HG02840 (cell line): ENCODE measurements around the gene CFAP97D1.

Experiments
- ATAC-seq: cut with Tn5 transposase; IDR thresholded peaks from one replicate; pipeline ENCODE4 v1.9.1; 2021; ENCODE audit warnings: mild to moderate bottlenecking, moderate library complexity, moderate number of reproducible peaks; ENCODE audit not compliant: unreplicated experiment, low FRiP score

The CFAP97D1 gene

GRCh38 chr17:43780135-43780534, at the start of gene CFAP97D1:
CFAP97D1 (plus strand) TSS chr17:43780435; CDS start chr17:43780463, 28 bp downstream.
- ATAC-seq, result no peak

- ATAC-seq, result no peak
These were observed 47.3 kb upstream of the CFAP97D1 start for GRCh38 chr17:43732958-43733357.

GRCh38 chr17:43733956-43734355, 46.3 kb upstream of the CFAP97D1 start:
- ATAC-seq, result no peak

DNA sequence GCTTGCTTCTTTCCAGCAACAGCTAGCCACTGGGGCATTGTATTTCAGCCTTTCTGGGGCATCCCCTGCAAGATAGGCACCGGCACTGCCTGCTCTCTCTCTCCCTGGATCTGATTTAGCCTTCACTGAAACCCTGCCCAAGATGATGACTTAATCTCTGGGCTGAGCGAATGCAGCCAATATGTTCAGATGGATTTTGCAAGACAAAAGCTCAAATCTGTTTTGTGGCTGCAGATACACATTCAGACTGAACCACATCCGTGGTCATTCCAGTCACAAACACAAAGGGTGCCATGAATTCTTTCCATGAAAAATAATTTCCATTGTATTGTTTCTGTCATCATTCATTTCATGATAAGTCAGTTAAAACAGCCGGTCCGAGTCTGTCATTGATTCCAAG, 45.9 kb upstream of the CFAP97D1 start:
- ATAC-seq, result no peak

GRCh38 chr17:43736389-43736788, 43.8 kb upstream of the CFAP97D1 start:
- ATAC-seq, result no peak

DNA sequence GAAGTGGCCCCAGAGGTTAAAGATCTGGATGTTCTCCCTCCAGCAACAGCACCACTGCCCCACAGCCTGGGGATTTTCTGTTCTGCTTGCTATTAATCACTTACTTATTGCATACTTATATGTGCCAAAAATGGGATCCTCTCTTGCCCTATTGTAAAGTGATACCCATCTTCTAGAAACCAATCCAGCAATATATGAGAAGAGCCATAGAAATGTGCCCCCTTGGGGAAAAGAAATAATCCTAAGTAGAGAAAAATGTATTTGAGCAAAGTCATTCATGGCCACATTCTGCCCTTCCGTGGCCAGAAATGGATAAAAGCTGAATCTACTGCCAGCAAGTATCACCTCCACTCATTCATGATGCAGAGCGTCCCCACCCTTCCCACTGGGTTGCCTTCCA, 42.5 kb upstream of the CFAP97D1 start:
- no peak for ATAC-seq

DNA sequence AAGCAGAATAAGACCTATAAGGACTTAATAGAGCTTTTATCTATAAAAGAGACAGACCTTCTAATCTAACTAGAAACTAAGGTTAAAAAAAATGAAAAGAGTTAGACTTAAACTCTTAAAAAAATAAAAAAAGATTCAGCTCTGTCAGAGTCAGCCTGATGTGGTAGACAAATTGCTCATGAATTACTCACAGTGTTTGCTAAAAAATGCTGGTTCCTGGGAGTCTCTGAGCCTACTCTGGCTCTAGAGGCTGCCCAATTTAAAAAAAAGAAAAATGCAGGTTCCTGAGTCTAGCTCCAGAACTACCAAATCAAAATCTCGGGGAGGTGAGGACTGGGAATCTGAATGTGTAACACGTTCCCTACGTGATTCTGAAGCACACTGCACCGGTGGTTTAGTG, 39.7 kb upstream of the CFAP97D1 start:
- no peak for ATAC-seq

DNA sequence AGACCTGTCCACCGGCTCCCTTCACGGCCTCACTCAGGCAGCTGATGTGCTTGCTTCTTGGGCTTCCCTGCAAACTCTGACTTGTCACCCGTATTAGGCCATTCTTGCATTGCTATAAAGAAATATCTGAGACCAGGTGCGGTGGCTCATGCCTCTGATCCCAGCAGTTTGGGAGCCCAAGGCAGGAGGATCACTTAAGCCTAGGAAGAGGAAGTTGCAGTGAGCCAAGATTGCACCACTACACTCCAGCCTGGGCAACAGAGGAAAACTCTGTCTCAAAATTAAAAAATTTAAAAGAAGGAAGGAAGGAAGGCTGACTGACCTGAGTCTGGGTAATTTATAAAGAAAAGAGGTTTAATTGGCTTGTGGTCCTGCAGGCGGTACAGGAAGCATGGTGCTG, 38.6 kb upstream of the CFAP97D1 start:
- no peak for ATAC-seq

- no peak for ATAC-seq
These were observed 34.7 kb upstream of the CFAP97D1 start for GRCh38 chr17:43745541-43745940.

DNA sequence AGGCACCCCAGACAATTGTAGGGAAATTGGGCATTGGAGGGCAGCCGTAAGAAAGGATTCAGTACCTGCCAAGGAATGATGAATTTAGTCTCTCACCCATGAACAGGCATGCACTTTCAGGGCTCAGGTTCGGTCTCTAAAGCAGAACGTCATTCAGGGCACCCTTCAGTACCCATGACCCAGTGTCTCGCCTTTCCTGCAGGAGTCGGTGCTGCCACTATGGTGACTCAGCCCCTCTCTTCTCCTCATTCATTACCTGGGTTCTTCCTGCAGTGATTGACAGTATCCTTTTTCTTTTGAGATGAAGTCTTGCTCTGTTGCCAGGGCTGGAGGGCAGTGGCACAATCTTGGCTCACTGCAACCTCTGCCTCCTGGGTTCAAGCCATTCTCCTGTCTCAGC, 30.1 kb upstream of the CFAP97D1 start:
- no peak for ATAC-seq

GRCh38 chr17:43753493-43754129, 26.6 kb upstream of the CFAP97D1 start:
- no peak for ATAC-seq

GRCh38 chr17:43754947-43755346, 25.3 kb upstream of the CFAP97D1 start:
- ATAC-seq, result no peak

DNA sequence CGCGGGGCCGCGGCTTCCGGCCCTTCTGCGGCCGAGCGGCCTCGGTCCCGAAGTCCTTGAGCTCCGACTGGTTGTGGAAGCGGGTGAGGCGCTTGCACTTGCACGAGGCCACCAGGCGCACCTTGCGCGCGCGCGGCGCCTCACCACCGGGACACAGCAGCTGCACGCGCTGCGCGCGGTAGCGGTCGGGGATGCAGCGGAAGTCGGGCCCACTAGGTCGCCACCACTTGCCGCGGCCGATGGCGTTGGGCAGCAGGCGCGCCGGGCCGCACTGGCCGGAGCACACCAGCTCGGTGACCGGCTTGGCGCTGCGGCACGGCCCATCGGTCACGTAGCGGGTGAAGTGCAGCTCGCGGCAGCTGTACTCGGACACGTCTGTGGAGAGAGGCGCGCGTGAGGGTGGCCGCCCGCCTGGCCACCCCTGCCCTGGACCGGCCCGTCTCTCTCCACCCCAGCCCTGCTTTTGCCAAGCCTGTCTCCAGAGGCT, 24.8 kb upstream of the CFAP97D1 start:
- ATAC-seq, result no peak

DNA sequence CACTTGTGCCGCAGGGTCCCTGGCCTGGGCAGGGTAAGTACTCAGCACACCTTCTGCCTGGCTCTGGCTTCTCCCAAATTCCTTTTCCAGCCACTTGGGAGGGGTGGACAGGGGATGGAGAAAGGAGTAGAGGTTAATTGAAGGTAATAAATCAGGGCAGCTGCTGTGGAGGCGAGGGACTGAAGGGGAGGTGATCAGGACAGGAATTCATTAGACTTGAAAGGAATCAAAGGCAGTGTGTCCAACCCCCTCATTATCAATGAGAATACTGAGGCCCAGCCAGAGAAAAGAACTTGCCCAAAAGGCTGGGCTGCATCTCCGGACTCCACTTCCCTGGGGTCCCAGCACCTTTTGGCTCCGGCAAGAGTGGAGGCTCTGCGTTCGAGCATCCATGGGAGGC, 24.0 kb upstream of the CFAP97D1 start:
- no peak for ATAC-seq

DNA sequence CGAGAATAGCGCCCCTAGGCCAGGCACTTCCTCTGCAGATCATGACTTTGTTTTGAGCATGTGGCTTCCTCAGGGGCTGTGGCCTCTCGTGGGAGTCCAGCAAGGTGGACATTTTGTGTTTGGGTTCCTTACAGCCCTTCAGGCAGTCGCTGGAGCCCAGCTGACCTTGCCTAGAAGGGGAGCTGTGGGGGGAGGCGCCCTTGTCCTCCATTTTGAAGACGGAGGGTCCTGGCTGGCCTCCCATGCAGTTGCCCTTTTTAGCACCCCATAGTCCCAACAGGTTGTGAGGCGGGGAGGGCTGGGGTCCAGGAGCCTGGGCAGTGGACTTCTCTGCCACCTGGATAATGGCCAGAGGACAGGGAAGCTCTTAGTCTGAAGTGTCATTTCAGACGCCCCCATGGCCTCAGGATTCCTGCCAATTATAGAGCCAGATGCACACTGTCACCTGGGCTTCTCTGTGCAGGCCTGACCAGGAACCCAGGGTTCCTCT, 23.0 kb upstream of the CFAP97D1 start:
- no peak for ATAC-seq

GRCh38 chr17:43758086-43758485, 22.1 kb upstream of the CFAP97D1 start:
- ATAC-seq, result no peak

GRCh38 chr17:43758497-43759174, 21.6 kb upstream of the CFAP97D1 start, which contains the start of gene SOST:
SOST (minus strand) TSS chr17:43758791; CDS start chr17:43758741, 50 bp downstream.
- no peak for ATAC-seq

DNA sequence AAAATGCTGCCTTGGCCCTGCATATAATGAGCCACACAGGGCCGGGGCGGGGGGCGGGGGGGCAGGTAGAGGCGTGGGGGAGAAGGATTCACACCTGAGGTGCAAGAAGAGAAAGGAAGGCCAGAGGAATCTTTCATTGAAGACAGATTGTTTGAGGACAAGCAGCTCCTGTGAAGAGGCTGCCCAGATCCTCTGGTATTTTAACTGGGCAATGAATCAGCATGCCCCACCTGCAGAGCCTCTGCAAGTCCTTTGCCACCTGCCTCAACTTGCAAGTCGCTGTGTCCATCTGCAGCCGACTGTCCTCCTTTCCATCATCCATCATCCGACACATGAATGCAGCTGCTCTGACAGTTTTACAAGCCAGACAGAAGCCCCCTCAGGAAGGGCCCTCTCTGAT, 20.4 kb upstream of the CFAP97D1 start:
- ATAC-seq, result no peak

DNA sequence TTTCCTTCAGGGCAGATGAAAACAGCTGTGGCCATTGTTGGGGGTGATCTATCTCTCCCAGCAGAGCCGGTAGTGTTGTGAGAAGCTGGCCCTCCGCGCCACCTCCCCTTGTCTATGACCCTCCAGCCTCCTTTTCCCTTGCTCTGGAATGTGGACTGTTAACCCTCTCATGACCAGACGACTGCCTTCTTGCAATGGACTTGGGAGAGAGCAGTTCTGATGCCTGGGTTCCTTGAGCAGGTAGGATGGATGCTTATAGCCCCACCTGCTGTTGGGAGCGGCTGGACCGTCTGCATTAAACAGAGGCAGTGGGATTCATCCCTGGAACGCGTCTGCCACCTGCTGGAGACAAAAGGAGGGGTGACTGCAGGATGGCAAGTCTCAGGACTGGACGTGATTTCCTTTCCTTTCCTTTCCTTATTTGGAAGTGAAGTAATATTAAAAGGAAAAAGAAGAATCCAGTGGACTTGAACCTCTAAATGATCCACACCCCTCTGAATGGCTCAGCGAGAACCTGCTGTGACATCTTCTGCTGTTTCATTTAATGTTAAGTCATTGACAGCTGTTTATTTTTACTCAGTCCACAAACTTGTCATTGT, 19.9 kb upstream of the CFAP97D1 start:
- no peak for ATAC-seq

GRCh38 chr17:43766413-43767052, 13.7 kb upstream of the CFAP97D1 start:
- no peak for ATAC-seq
